ENCODE measurements around the gene CLEC9A. TPM values are rescaled to one million over a fixed set of nuclear protein-coding genes. Genes with fewer than 3 reads are reported as not detected.

CLEC9A gene
- total and polyA plus RNA-seq, 2 experiments from 2014 or later: not detected

DNA sequence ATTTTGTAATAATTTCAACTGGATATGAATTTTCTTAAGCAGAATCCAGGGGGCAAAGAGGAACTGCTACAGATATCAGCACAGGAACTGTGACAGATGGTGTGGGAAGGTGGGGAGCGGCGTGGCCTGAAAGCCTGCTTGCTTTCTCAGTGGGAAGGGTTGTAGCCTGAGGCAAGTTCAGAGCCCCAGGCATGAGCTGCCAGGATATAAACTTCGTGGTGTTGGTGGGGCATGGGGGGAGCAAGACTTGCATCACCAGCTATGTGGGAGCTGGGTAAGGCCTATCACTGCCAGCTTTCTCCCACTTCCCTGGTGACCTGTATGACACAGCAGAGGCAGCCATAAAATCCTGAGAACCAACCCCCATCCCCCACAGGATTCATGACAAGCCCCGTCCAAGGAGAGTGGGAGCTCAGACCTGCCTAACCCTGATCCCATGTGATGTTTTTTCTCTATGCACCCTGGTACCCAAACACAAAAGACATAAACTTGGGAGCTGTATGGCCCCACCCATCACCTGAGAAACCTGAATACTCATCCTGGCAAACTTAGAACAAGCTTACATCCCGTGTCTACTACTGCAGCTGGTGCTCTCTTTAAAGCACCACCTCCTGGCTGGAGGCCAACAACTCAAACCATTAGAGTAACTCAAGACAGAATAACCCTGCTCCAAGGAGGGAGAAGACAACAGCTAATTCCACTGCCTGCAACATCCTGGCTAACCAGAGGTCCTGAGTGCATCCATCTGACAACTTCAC, 51.8 kb downstream of the CLEC9A start:
- H3K4me3 Mint-ChIP-seq: no peak overlapping the region
- H4K20me1 ChIP-seq (replicated peaks; ENCODE audit: insufficient read depth): no peaks in the 10 kb centered on the region
- H3K27ac Mint-ChIP-seq: no peak overlapping the region
- no peak overlapping the region for H3K4me2 ChIP-seq
- no peaks in the 10 kb centered on the region for H3K79me2 ChIP-seq (replicated peaks; ENCODE audit: insufficient read depth)
- no peaks in the 10 kb centered on the region for H3K27me3 ChIP-seq (ENCODE audit: insufficient read depth)
- peaks cover 6% of the 10 kb centered on the region; the same call in 1 of the 2 replicates for H3K4me1 ChIP-seq (ENCODE audit: insufficient read depth)
- H3K36me3 Mint-ChIP-seq (ENCODE audit: low read depth): no peaks in the 10 kb centered on the region
- H3K9me3 Mint-ChIP-seq: 0 out of 3 replicates have a peak, but pooled peaks cover 3% of the 10 kb centered on the region
- no peak for TF ChIP-seq CREB1 (CRISPR knock-in tag; IDR thresholded peaks at IDR 0.05; ENCODE audit: low read depth)
- no peak for TF ChIP-seq JUNB (IDR thresholded peaks at IDR 0.05; ENCODE audit: unreplicated experiment)
- TF ChIP-seq, protein P1, sequence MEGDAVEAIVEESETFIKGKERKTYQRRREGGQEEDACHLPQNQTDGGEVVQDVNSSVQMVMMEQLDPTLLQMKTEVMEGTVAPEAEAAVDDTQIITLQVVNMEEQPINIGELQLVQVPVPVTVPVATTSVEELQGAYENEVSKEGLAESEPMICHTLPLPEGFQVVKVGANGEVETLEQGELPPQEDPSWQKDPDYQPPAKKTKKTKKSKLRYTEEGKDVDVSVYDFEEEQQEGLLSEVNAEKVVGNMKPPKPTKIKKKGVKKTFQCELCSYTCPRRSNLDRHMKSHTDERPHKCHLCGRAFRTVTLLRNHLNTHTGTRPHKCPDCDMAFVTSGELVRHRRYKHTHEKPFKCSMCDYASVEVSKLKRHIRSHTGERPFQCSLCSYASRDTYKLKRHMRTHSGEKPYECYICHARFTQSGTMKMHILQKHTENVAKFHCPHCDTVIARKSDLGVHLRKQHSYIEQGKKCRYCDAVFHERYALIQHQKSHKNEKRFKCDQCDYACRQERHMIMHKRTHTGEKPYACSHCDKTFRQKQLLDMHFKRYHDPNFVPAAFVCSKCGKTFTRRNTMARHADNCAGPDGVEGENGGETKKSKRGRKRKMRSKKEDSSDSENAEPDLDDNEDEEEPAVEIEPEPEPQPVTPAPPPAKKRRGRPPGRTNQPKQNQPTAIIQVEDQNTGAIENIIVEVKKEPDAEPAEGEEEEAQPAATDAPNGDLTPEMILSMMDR (conservative IDR thresholded peaks at IDR 0.05; ENCODE audit: low read depth in 2 of 2): no peak
- TF ChIP-seq, protein P2, sequence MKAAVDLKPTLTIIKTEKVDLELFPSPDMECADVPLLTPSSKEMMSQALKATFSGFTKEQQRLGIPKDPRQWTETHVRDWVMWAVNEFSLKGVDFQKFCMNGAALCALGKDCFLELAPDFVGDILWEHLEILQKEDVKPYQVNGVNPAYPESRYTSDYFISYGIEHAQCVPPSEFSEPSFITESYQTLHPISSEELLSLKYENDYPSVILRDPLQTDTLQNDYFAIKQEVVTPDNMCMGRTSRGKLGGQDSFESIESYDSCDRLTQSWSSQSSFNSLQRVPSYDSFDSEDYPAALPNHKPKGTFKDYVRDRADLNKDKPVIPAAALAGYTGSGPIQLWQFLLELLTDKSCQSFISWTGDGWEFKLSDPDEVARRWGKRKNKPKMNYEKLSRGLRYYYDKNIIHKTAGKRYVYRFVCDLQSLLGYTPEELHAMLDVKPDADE (IDR thresholded peaks at IDR 0.05): no peak
- TF ChIP-seq, protein P3, sequence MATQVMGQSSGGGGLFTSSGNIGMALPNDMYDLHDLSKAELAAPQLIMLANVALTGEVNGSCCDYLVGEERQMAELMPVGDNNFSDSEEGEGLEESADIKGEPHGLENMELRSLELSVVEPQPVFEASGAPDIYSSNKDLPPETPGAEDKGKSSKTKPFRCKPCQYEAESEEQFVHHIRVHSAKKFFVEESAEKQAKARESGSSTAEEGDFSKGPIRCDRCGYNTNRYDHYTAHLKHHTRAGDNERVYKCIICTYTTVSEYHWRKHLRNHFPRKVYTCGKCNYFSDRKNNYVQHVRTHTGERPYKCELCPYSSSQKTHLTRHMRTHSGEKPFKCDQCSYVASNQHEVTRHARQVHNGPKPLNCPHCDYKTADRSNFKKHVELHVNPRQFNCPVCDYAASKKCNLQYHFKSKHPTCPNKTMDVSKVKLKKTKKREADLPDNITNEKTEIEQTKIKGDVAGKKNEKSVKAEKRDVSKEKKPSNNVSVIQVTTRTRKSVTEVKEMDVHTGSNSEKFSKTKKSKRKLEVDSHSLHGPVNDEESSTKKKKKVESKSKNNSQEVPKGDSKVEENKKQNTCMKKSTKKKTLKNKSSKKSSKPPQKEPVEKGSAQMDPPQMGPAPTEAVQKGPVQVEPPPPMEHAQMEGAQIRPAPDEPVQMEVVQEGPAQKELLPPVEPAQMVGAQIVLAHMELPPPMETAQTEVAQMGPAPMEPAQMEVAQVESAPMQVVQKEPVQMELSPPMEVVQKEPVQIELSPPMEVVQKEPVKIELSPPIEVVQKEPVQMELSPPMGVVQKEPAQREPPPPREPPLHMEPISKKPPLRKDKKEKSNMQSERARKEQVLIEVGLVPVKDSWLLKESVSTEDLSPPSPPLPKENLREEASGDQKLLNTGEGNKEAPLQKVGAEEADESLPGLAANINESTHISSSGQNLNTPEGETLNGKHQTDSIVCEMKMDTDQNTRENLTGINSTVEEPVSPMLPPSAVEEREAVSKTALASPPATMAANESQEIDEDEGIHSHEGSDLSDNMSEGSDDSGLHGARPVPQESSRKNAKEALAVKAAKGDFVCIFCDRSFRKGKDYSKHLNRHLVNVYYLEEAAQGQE (IDR thresholded peaks at IDR 0.05; ENCODE audit: unreplicated experiment): no peak
- no peak for TF ChIP-seq EZH2phosphoT487 (IDR thresholded peaks at IDR 0.05; ENCODE audit: unreplicated experiment)
- TF ChIP-seq, protein P4, sequence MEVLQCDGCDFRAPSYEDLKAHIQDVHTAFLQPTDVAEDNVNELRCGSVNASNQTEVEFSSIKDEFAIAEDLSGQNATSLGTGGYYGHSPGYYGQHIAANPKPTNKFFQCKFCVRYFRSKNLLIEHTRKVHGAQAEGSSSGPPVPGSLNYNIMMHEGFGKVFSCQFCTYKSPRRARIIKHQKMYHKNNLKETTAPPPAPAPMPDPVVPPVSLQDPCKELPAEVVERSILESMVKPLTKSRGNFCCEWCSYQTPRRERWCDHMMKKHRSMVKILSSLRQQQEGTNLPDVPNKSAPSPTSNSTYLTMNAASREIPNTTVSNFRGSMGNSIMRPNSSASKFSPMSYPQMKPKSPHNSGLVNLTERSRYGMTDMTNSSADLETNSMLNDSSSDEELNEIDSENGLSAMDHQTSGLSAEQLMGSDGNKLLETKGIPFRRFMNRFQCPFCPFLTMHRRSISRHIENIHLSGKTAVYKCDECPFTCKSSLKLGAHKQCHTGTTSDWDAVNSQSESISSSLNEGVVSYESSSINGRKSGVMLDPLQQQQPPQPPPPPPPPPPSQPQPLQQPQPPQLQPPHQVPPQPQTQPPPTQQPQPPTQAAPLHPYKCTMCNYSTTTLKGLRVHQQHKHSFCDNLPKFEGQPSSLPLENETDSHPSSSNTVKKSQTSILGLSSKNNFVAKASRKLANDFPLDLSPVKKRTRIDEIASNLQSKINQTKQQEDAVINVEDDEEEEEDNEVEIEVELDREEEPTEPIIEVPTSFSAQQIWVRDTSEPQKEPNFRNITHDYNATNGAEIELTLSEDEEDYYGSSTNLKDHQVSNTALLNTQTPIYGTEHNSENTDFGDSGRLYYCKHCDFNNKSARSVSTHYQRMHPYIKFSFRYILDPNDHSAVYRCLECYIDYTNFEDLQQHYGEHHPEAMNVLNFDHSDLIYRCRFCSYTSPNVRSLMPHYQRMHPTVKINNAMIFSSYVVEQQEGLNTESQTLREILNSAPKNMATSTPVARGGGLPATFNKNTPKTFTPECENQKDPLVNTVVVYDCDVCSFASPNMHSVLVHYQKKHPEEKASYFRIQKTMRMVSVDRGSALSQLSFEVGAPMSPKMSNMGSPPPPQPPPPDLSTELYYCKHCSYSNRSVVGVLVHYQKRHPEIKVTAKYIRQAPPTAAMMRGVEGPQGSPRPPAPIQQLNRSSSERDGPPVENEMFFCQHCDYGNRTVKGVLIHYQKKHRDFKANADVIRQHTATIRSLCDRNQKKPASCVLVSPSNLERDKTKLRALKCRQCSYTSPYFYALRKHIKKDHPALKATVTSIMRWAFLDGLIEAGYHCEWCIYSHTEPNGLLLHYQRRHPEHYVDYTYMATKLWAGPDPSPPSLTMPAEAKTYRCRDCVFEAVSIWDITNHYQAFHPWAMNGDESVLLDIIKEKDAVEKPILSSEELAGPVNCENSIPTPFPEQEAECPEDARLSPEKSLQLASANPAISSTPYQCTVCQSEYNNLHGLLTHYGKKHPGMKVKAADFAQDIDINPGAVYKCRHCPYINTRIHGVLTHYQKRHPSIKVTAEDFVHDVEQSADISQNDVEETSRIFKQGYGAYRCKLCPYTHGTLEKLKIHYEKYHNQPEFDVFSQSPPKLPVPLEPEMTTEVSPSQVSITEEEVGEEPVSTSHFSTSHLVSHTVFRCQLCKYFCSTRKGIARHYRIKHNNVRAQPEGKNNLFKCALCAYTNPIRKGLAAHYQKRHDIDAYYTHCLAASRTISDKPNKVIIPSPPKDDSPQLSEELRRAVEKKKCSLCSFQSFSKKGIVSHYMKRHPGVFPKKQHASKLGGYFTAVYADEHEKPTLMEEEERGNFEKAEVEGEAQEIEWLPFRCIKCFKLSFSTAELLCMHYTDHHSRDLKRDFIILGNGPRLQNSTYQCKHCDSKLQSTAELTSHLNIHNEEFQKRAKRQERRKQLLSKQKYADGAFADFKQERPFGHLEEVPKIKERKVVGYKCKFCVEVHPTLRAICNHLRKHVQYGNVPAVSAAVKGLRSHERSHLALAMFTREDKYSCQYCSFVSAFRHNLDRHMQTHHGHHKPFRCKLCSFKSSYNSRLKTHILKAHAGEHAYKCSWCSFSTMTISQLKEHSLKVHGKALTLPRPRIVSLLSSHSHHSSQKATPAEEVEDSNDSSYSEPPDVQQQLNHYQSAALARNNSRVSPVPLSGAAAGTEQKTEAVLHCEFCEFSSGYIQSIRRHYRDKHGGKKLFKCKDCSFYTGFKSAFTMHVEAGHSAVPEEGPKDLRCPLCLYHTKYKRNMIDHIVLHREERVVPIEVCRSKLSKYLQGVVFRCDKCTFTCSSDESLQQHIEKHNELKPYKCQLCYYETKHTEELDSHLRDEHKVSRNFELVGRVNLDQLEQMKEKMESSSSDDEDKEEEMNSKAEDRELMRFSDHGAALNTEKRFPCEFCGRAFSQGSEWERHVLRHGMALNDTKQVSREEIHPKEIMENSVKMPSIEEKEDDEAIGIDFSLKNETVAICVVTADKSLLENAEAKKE (CRISPR knock-in tag; IDR thresholded peaks at IDR 0.05): no peak
- no peak for TF ChIP-seq EZH2 (IDR thresholded peaks at IDR 0.05; ENCODE audit: low read depth, unreplicated experiment)
- TF ChIP-seq ZNF331 (CRISPR knock-in tag; IDR thresholded peaks at IDR 0.05; ENCODE audit: low read depth): no peak
- H3K27me3 Mint-ChIP-seq (ENCODE audit: insufficient read depth, low read depth, poor library complexity): no peaks in the 10 kb centered on the region
- H3K36me3 ChIP-seq (ENCODE audit: insufficient read depth): no peaks in the 10 kb centered on the region
- no peak overlapping the region for H3K4me3 ChIP-seq
- H3K4me1 Mint-ChIP-seq: no peaks in the 10 kb centered on the region; the same call in 2 of the 3 replicates
- no peaks in the 10 kb centered on the region for H3F3A ChIP-seq (replicated peaks; ENCODE audit: low read depth)
- no peak overlapping the region for H2AFZ ChIP-seq
- H3K27ac ChIP-seq (ENCODE audit: low read depth): no peak overlapping the region
- DNase-seq (ENCODE audit: low spot score) (no peak), ATAC-seq (no peak)
- H3K9me2 ChIP-seq (ENCODE audit: insufficient read depth): no peaks in the 10 kb centered on the region; the same call in 1 of the 2 replicates
